Endodermal cell (in vitro differentiated cells): ENCODE measurements around the gene NPAS3. TPM values are rescaled to one million over a fixed set of nuclear protein-coding genes. Genes with fewer than 3 reads are reported as not detected.

Source experiments
- DNase-seq: peaks from one replicate; pipeline ENCODE4 v3.0.0-alpha.2; 2017
- H3K27ac ChIP-seq: 2 replicates; pipeline ENCODE4 v1.5.1; 2013; ENCODE audit warnings: mild to moderate bottlenecking, low read depth, low read length, moderate library complexity
- H3K27me3 ChIP-seq: 2 replicates; pipeline ENCODE4 v1.6.1; 2013; ENCODE audit warnings: mild to moderate bottlenecking, low read length, moderate library complexity; ENCODE audit not compliant: insufficient read depth, control insufficient read depth, poor library complexity, severe bottlenecking
- H3K36me3 ChIP-seq: 2 replicates; pipeline ENCODE4 v1.7.0; 2013; ENCODE audit warnings: mild to moderate bottlenecking, low read length, moderate library complexity; ENCODE audit not compliant: control insufficient read depth, insufficient read depth
- H3K4me1 ChIP-seq: one replicate; pipeline ENCODE4 v1.7.0; 2013; ENCODE audit warnings: low read length; ENCODE audit not compliant: control insufficient read depth, insufficient read depth
- H3K4me3 ChIP-seq: 2 replicates; pipeline ENCODE4 v1.5.1; 2013; ENCODE audit warnings: mild to moderate bottlenecking, low read length, moderate library complexity
- H3K9ac ChIP-seq: 2 replicates; pipeline ENCODE4 v1.6.1; 2013; ENCODE audit warnings: mild to moderate bottlenecking, low read length, moderate library complexity; ENCODE audit not compliant: poor library complexity, severe bottlenecking; ENCODE audit errors: extremely low read depth
- H3K9me3 ChIP-seq: 2 replicates; pipeline ENCODE4 v1.6.1; 2013; ENCODE audit warnings: mild to moderate bottlenecking, low read length, moderate library complexity; ENCODE audit not compliant: control insufficient read depth
- H3K27ac Mint-ChIP-seq: 2 replicates; pipeline ENCODE4 v1.8.0; 2020; ENCODE audit warnings: mixed read lengths
- H3K27me3 Mint-ChIP-seq: 2 replicates; pipeline ENCODE4 v1.8.0; 2021; ENCODE audit warnings: mild to moderate bottlenecking, mixed read lengths; ENCODE audit not compliant: insufficient read depth
- H3K36me3 Mint-ChIP-seq: 2 replicates; pipeline ENCODE4 v1.8.0; 2020; ENCODE audit warnings: low read depth, mixed read lengths
- H3K4me1 Mint-ChIP-seq: 2 replicates; pipeline ENCODE4 v1.8.0; 2020; ENCODE audit warnings: mixed read lengths
- H3K4me3 Mint-ChIP-seq: 2 replicates; pipeline ENCODE4 v1.8.0; 2020; ENCODE audit warnings: mild to moderate bottlenecking, moderate library complexity, mixed read lengths
- H3K9me3 Mint-ChIP-seq: 2 replicates; pipeline ENCODE4 v1.8.0; 2020; ENCODE audit warnings: mild to moderate bottlenecking, mixed read lengths
- WGBS, 2 experiments: methylation state at CpG; one replicate each; pipeline versions ENCODE4 v1.1.5 to v1.1.7; 2013; ENCODE audit warnings: missing lambda C conversion rate in 2 of 2, mixed read lengths in 1 of 2; ENCODE audit not compliant: insufficient coverage in 1 of 2, insufficient read length in 1 of 2; 5-methylcytosine and 5-hydroxymethylcytosine counted together
- total RNA-seq, 2 donors: library from RNA; stranded (reverse); fragmentation: NEBNext Ultra II Directional in 1 of 2; extraction: Animal tissue kit (Norgen Biotek cat#: 25700) in 1 of 2; gene quantifications; 2 replicates in 1 of 2; 3 replicates in 1 of 2; pipeline ENCODE4 v1.2.1, GENCODE V29; 2021
- TF ChIP-seq, protein P1 (sequence below): fragments of 200-600 bp; sonication (generic); conservative IDR thresholded peaks from 2 replicates; pipeline ENCODE4 v1.5.0; 2021; ENCODE audit warnings: antibody characterized with exemption, mild to moderate bottlenecking

The NPAS3 gene
- total RNA-seq, 2 donors from 2014 or later = 1.4 to 1.6 TPM

DNA sequence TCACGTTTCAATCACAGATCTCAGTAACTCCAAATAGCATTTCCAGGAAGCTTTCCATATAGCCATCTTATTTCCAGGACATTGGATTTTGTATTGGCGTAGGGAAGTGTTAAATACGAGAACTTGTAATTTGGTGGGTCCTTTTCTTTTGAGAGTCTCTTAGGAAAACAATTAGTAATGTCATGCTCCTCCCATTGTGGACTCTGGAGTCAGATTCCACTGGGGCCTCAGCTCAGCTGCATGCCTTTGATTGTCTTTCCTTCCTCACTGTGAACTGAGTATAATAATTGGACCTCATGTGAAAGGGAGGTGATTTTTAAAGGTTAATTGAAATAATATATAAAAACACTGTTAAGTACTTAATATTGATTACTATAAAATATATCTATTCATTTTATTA is 462.6 kb downstream of the NPAS3 start:
- Histone ChIP-seq H3K36me3 (no peaks in the 10 kb centered on the region), H3K4me1 (no peaks in the 10 kb centered on the region), H3K27me3 (peaks cover 8% of the 10 kb centered on the region), H3K27ac (no peak overlapping the region), H3K4me3 (no peak overlapping the region), H3K9me3 (peaks cover 27% of the 10 kb centered on the region), H3K9ac (no peak overlapping the region)
- peaks cover 6% of the 10 kb centered on the region for H3K36me3 Mint-ChIP-seq
- H3K4me1 Mint-ChIP-seq = peaks cover 2% of the 10 kb centered on the region
- peaks cover 3% of the 10 kb centered on the region for H3K27me3 Mint-ChIP-seq
- peaks cover 32% of the 10 kb centered on the region for H3K9me3 Mint-ChIP-seq
- 75 to 100% methylated on average over 1 to 3 of the region's 3 CpGs for WGBS, 2 experiments
- no peak for DNase-seq
- H3K4me3 Mint-ChIP-seq = no peak overlapping the region
- H3K27ac Mint-ChIP-seq = no peak overlapping the region
- TF ChIP-seq, protein P1, sequence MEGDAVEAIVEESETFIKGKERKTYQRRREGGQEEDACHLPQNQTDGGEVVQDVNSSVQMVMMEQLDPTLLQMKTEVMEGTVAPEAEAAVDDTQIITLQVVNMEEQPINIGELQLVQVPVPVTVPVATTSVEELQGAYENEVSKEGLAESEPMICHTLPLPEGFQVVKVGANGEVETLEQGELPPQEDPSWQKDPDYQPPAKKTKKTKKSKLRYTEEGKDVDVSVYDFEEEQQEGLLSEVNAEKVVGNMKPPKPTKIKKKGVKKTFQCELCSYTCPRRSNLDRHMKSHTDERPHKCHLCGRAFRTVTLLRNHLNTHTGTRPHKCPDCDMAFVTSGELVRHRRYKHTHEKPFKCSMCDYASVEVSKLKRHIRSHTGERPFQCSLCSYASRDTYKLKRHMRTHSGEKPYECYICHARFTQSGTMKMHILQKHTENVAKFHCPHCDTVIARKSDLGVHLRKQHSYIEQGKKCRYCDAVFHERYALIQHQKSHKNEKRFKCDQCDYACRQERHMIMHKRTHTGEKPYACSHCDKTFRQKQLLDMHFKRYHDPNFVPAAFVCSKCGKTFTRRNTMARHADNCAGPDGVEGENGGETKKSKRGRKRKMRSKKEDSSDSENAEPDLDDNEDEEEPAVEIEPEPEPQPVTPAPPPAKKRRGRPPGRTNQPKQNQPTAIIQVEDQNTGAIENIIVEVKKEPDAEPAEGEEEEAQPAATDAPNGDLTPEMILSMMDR = no peak

DNA sequence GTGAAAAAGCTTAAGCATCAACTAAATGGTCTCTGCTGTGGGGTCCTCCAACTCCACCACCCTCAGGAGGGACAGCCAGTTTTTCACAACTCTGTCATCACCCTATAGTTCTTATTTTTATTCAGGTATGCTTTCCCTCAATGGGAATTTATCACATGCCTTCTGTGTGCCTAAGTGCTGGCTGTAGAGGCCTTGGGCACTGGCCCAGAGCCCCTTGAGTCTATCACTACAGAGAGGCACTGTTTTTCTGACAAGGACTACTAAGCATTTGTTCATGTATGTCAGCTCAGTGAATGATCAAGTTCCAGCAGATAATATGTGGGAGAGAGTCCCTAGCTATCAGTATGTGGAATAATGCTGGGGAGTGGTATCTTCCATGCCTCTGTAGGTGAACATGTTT is 463.9 kb downstream of the NPAS3 start:
- DNase-seq = no peak
- no peak overlapping the region for H3K27ac Mint-ChIP-seq
- no peak overlapping the region for H3K4me3 ChIP-seq
- H3K4me1 ChIP-seq = no peaks in the 10 kb centered on the region
- peaks cover 6% of the 10 kb centered on the region for H3K36me3 Mint-ChIP-seq
- no peaks in the 10 kb centered on the region for H3K4me1 Mint-ChIP-seq
- H3K27ac ChIP-seq = no peak overlapping the region
- no peak overlapping the region for H3K9ac ChIP-seq
- H3K27me3 Mint-ChIP-seq = peaks cover under 1% of the 10 kb centered on the region
- H3K36me3 ChIP-seq = no peaks in the 10 kb centered on the region
- peaks cover 3% of the 10 kb centered on the region for H3K27me3 ChIP-seq
- TF ChIP-seq, protein P1 = no peak
- no peak overlapping the region for H3K4me3 Mint-ChIP-seq
- peaks cover 38% of the 10 kb centered on the region for H3K9me3 ChIP-seq
- peaks cover 39% of the 10 kb centered on the region for H3K9me3 Mint-ChIP-seq

DNA sequence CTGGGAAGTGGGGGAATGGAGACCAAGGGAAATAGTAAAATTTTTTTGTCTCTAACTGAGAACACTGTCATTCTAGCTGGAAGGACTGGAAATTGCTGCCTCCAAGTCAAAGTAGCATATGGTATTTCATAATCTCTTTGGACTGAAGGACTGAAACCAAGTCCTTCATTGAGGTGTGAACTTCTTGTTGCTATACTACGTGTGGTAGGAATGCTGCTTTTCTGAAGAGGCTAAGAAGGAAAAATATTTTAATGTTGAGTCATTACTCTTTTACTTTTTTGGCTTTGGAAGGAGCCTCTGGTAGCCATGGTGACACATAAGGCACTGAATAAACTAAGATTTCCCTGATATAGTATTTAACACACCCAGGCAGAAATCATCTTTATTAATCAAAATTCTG is 465.4 kb downstream of the NPAS3 start:
- peaks cover 6% of the 10 kb centered on the region for H3K36me3 Mint-ChIP-seq
- TF ChIP-seq, protein P1 = no peak
- Histone ChIP-seq H3K36me3 (no peaks in the 10 kb centered on the region), H3K27me3 (no peaks in the 10 kb centered on the region), H3K9me3 (peaks cover 40% of the 10 kb centered on the region), H3K9ac (no peak overlapping the region), H3K27ac (no peak overlapping the region), H3K4me3 (no peak overlapping the region), H3K4me1 (no peaks in the 10 kb centered on the region)
- WGBS, 2 experiments = 89% methylated on average over 1 of the region's 1 CpG; no CpG with 5 or more reads in 1 of the 2 experiments
- H3K27ac Mint-ChIP-seq = no peak overlapping the region
- no peak overlapping the region for H3K4me3 Mint-ChIP-seq
- H3K9me3 Mint-ChIP-seq = peaks cover 41% of the 10 kb centered on the region
- DNase-seq = no peak
- no peaks in the 10 kb centered on the region for H3K4me1 Mint-ChIP-seq
- H3K27me3 Mint-ChIP-seq = no peaks in the 10 kb centered on the region
